GM12864 (cell line): ENCODE measurements around the gene SPTLC1.
"Not testable (repeated sequence)": the region's sequence is repeated elsewhere in the genome, so short reads cannot be mapped to it uniquely, and the experiment has no call there.

Experiments
- DNase-seq: peaks from one replicate; pipeline ENCODE4 v3.0.0-alpha.2; 2011; ENCODE audit warnings: low read depth
- H3K4me3 ChIP-seq: 2 replicates; pipeline ENCODE4 v1.5.1; 2011; ENCODE audit warnings: mild to moderate bottlenecking, low read depth, low read length, control low read depth
- CTCF ChIP-seq: IDR thresholded peaks from 2 replicates; pipeline ENCODE4 v1.5.1; 2011; ENCODE audit warnings: low read depth, mild to moderate bottlenecking, moderate library complexity, low read length, control low read depth, inconsistent platforms; ENCODE audit errors: missing control alignments

Gene SPTLC1

GRCh38 chr9:92029553-92029952, 85.7 kb downstream of the SPTLC1 start:
- DNase-seq = no peak
- no peak overlapping the region for H3K4me3 ChIP-seq
- no peak for TF ChIP-seq CTCF

- no peak for DNase-seq
- no peak overlapping the region for H3K4me3 ChIP-seq
- no peak for TF ChIP-seq CTCF
Measured at GRCh38 chr9:92026206-92027002, 88.8 kb downstream of the SPTLC1 start.

- not testable (repeated sequence) for DNase-seq
Measured at GRCh38 chr9:92021785-92022541, 93.2 kb downstream of the SPTLC1 start.

GRCh38 chr9:92019658-92020057, 95.6 kb downstream of the SPTLC1 start:
- TF ChIP-seq CTCF = no peak
- DNase-seq = no peak
- H3K4me3 ChIP-seq = no peak overlapping the region

More at GRCh38 chr9:92021785-92022541, 93.2 kb downstream of the SPTLC1 start:
- not testable (repeated sequence) for H3K4me3 ChIP-seq

GRCh38 chr9:92010705-92011536, 104.3 kb downstream of the SPTLC1 start:
- DNase-seq = no peak
- no peak overlapping the region for H3K4me3 ChIP-seq
- TF ChIP-seq CTCF = no peak

GRCh38 chr9:92010253-92010652, 105.0 kb downstream of the SPTLC1 start:
- not testable (repeated sequence) for DNase-seq, H3K4me3 ChIP-seq

GRCh38 chr9:92008041-92008440, 107.2 kb downstream of the SPTLC1 start:
- no peak for TF ChIP-seq CTCF
- no peak overlapping the region for H3K4me3 ChIP-seq
- no peak for DNase-seq
